ENCODE measurements around the gene SELL.

The SELL gene

DNA sequence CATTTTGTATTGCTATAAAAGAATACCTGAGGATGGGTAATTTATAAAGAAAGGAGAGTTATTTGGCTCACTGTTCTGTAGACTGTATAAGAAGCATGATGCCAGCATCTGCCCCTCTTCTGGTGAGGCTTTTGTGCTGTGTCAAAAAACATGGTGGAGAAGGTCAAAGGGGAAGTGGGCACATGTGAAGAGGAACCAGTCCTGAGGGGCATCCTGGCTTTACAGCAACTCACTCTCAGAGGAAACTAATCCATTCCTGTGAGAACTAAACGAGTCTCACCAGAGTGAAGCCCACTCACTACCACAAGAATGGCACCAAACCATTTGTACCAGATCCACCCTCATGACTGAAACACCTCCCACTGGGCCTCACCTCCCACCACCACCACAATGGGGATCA is 62.7 kb downstream of the SELL start:
- TF ChIP-seq, protein P1, sequence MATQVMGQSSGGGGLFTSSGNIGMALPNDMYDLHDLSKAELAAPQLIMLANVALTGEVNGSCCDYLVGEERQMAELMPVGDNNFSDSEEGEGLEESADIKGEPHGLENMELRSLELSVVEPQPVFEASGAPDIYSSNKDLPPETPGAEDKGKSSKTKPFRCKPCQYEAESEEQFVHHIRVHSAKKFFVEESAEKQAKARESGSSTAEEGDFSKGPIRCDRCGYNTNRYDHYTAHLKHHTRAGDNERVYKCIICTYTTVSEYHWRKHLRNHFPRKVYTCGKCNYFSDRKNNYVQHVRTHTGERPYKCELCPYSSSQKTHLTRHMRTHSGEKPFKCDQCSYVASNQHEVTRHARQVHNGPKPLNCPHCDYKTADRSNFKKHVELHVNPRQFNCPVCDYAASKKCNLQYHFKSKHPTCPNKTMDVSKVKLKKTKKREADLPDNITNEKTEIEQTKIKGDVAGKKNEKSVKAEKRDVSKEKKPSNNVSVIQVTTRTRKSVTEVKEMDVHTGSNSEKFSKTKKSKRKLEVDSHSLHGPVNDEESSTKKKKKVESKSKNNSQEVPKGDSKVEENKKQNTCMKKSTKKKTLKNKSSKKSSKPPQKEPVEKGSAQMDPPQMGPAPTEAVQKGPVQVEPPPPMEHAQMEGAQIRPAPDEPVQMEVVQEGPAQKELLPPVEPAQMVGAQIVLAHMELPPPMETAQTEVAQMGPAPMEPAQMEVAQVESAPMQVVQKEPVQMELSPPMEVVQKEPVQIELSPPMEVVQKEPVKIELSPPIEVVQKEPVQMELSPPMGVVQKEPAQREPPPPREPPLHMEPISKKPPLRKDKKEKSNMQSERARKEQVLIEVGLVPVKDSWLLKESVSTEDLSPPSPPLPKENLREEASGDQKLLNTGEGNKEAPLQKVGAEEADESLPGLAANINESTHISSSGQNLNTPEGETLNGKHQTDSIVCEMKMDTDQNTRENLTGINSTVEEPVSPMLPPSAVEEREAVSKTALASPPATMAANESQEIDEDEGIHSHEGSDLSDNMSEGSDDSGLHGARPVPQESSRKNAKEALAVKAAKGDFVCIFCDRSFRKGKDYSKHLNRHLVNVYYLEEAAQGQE (IDR thresholded peaks at IDR 0.05; ENCODE audit: insufficient replicate concordance, low read depth): no peak
- TF ChIP-seq POLR2AphosphoS5 (IDR thresholded peaks at IDR 0.05; ENCODE audit: low read depth) (no peak), GABPA (IDR thresholded peaks at IDR 0.05; ENCODE audit: low read depth) (no peak), SPI1 (IDR thresholded peaks at IDR 0.05; ENCODE audit: borderline replicate concordance, low read depth) (peak; percentile 68)
- TF ChIP-seq, protein P2, sequence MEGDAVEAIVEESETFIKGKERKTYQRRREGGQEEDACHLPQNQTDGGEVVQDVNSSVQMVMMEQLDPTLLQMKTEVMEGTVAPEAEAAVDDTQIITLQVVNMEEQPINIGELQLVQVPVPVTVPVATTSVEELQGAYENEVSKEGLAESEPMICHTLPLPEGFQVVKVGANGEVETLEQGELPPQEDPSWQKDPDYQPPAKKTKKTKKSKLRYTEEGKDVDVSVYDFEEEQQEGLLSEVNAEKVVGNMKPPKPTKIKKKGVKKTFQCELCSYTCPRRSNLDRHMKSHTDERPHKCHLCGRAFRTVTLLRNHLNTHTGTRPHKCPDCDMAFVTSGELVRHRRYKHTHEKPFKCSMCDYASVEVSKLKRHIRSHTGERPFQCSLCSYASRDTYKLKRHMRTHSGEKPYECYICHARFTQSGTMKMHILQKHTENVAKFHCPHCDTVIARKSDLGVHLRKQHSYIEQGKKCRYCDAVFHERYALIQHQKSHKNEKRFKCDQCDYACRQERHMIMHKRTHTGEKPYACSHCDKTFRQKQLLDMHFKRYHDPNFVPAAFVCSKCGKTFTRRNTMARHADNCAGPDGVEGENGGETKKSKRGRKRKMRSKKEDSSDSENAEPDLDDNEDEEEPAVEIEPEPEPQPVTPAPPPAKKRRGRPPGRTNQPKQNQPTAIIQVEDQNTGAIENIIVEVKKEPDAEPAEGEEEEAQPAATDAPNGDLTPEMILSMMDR (IDR thresholded peaks at IDR 0.05; ENCODE audit: insufficient read depth, low read length): no peak
- no peak overlapping the region for H3K27ac ChIP-seq (replicated peaks)
- H3K4me3 ChIP-seq (replicated peaks; ENCODE audit: insufficient read depth, low read length): no peak overlapping the region
- no peaks in the 10 kb centered on the region for H3K27me3 ChIP-seq (ENCODE audit: insufficient read depth, poor library complexity, severe bottlenecking)
- DNase-seq (ENCODE audit: low read depth in 1 of 2, low spot score in 1 of 2): peak in 1 of 2 experiments; percentile 12

DNA sequence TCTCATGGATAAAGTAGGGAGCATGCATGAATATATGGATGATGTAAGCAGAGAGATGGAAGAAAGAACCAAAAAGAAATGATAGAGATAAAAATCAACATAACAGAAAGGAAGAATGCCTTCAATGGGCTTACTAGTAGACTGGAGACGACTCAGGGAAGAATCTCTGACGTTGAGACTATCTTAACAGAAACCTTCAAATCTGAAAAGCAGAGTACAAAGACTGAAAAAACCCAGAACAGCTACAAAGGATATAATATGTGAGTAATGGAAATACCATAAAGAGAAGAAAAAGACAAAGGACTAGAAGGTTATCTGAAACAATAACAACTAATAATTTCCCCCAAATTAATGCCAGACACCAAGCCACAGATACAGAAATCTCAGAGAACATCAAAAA is 63.2 kb downstream of the SELL start:
- TF ChIP-seq POLR2AphosphoS5 (IDR thresholded peaks at IDR 0.05; ENCODE audit: low read depth) (no peak), SPI1 (IDR thresholded peaks at IDR 0.05; ENCODE audit: borderline replicate concordance, low read depth) (no peak), GABPA (IDR thresholded peaks at IDR 0.05; ENCODE audit: low read depth) (no peak)
- TF ChIP-seq, protein P1 (IDR thresholded peaks at IDR 0.05; ENCODE audit: insufficient replicate concordance, low read depth): no peak
- TF ChIP-seq, protein P2 (IDR thresholded peaks at IDR 0.05; ENCODE audit: insufficient read depth, low read length): no peak
- Histone ChIP-seq H3K27me3 (ENCODE audit: insufficient read depth, poor library complexity, severe bottlenecking) (no peaks in the 10 kb centered on the region), H3K27ac (replicated peaks) (no peak overlapping the region), H3K4me3 (replicated peaks; ENCODE audit: insufficient read depth, low read length) (no peak overlapping the region)
- DNase-seq (ENCODE audit: low read depth in 1 of 2, low spot score in 1 of 2): no peak

DNA sequence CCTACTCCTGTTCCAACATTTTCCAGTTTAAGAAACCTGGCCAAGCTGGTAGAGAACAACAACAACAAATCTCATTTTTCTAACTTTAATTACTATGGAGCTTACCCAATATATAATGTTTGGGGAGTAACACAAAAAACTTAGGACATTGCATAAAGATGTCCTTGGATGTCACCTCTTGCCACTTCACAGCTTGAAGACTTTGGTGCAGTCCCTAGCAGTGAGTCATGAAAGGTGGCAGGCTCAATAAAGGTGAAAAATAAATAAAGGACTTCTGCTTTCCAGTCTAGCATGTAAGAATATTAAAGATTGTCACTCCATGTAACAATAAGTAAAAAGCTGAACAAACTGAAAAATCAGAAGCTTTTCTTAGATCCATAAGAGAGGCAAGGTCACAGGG is 63.9 kb downstream of the SELL start:
- Histone ChIP-seq H3K4me3 (replicated peaks; ENCODE audit: insufficient read depth, low read length) (no peak overlapping the region), H3K27ac (replicated peaks) (no peak overlapping the region), H3K27me3 (ENCODE audit: insufficient read depth, poor library complexity, severe bottlenecking) (no peaks in the 10 kb centered on the region)
- no peak for DNase-seq (ENCODE audit: low read depth in 1 of 2, low spot score in 1 of 2)
- TF ChIP-seq, protein P1 (IDR thresholded peaks at IDR 0.05; ENCODE audit: insufficient replicate concordance, low read depth): no peak
- TF ChIP-seq POLR2AphosphoS5 (IDR thresholded peaks at IDR 0.05; ENCODE audit: low read depth) (no peak), SPI1 (IDR thresholded peaks at IDR 0.05; ENCODE audit: borderline replicate concordance, low read depth) (no peak), GABPA (IDR thresholded peaks at IDR 0.05; ENCODE audit: low read depth) (no peak)
- TF ChIP-seq, protein P2 (IDR thresholded peaks at IDR 0.05; ENCODE audit: insufficient read depth, low read length): no peak
